ENCODE results near the gene CCDC6.
A peak's percentile ranks its signal among the peaks of the same experiment; 100 is the strongest.
"Not testable (repeated sequence)": the region's sequence is repeated elsewhere in the genome, so short reads cannot be mapped to it uniquely, and the experiment has no call there.

CCDC6 gene

DNA sequence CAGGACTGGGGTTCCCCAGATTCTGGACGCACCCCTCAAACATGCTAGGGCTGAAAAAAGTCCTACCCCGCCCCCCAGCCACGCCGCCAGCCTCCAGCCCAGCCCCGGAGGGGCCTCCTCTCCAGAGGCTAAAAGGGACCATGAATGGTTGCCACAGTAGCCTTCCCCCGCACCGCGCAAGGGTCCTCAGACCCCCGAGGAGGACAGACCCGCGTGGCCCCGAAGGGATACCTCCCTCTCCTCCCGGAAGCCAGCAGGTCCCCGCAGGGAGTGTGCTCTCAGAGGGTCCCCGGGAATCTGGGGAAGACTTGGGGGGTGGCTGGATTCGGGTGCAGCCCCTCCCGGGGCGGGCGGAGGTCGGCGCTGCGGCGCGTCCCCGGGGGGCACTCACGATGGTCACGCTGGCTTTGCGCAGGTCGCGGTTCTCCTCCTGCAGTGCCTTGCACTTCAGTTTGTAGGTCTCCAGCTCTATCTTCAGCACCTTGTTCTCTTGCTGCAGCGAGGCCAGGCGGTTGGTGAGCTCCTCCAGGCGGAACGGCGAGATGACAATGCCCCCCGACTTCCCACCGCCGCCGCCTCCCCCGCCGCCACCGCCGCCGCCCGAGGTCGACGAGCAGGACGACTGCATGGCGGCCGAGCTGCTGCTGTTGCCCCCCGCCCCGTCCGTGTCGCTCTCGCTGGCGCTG is 482 bp downstream of the CCDC6 start:
- DNase-seq (ENCODE audit: low read depth), result no peak

DNA sequence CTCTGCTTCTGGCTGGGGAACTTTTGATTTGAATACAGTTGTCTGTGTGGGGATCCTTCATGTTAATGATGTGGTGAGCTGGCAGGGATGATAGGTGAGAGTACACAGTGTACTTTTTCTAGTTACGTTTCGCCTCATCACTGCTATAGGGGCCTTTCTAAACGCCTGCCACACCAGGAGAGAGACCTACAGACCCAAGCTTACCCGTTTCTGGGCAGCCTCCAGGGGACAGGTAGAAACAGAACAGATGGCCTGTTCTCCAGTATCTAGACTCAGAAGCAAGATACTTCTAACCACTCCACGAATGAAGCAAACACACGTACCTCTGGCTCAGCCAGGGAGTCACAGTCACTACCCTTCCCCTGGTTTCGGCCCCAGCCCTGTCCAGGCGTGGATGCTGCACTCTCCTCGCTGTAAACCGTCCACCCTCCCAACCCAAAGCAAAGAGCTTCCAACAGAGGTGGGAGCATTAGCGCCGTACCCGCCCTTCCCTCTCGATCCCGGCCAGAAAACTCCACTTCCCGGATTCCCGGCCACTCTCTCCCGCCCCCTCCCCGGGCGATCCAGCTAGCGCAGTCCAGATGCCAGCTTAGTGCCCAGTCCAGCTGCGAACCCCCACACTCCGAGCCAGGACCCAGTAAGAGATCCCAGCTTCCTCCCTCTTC is 1.2 kb downstream of the CCDC6 start:
- peak; percentile 41 for DNase-seq (ENCODE audit: low read depth)

DNA sequence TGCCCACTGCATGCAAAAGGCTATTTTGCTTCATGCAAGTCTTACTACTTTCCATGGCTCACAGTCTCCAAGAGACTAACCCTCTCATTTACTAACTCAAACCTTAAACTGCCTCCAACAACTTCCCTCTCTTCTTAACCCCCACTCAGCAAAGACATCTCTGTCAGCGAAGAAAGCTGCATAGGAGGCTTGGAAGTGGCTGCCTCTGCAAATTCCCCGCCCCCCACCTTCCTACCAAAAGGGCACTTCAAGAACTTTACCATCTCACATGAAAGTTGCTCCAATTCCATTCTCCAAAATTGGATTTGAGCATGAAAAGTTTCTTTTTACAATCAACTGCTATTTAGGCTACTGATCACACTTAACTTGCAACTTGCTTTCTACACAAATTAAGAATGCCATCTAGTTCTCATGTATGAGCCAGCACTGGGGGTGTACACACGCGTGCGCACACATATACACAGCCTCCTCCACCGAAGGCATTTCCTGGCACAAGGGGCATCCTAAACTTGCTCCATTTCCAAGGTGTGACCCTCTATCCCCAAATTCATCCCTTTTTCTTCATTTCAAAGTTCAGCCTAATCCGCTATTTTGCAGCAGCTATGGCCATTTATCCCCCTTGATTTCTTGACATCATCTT is 1.8 kb downstream of the CCDC6 start:
- no peak for DNase-seq (ENCODE audit: low read depth)

DNA sequence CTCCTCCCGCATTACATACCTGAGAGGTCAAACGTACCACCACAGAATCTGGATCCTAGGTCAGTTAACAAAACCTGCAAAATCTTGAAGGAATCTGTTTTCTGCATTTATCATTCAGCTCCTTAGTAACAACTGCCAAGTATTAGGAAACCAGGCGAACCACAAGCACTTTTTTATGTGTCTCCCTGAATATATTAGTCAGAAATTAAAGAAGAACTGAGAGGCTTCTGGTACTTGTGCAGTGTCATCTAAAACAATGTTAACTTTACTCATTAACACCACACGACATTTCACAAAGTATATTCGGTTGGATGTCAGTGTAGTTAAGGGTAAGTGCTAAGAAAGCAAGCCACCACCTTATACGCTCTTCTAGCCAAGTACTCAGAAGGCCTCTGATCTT is 2.5 kb downstream of the CCDC6 start:
- no peak for DNase-seq (ENCODE audit: low read depth)

DNA sequence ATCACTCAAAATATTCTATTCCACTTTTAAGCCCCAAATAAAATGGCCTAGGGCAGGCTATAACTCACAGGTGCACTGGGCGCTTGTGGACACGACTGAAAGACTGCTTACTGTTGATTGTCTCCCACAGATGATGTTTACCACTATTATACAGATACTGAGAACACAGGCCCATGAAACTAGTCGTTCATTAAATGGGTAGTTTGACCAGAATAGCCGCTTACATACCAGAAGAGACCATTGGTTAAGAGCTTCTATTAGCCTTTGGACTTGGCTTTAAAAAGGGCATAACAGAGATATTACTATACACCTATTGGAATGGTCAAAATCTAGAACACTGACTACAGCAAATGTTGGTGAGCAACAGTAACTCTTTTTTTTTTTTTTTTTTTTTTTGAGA is 4.3 kb downstream of the CCDC6 start:
- no peak for DNase-seq (ENCODE audit: low read depth)

DNA sequence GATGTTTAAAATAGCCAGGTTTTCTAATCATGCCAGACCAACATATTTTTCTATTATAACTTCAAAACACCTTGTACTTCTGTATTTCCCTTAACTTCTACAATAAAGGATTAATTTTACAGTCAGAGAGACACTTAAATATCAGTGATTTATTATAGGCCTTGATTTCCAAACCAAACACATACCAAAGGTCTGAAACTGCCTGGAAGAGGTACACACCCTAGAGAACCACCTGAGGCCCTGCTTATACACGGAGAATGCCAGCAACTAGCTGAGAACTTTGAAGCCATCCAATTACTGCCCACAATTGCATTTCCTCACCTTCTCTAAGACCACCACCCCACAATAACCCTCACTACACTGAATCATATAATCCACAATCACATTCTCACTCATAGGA is 4.9 kb downstream of the CCDC6 start:
- no peak for DNase-seq (ENCODE audit: low read depth)

DNA sequence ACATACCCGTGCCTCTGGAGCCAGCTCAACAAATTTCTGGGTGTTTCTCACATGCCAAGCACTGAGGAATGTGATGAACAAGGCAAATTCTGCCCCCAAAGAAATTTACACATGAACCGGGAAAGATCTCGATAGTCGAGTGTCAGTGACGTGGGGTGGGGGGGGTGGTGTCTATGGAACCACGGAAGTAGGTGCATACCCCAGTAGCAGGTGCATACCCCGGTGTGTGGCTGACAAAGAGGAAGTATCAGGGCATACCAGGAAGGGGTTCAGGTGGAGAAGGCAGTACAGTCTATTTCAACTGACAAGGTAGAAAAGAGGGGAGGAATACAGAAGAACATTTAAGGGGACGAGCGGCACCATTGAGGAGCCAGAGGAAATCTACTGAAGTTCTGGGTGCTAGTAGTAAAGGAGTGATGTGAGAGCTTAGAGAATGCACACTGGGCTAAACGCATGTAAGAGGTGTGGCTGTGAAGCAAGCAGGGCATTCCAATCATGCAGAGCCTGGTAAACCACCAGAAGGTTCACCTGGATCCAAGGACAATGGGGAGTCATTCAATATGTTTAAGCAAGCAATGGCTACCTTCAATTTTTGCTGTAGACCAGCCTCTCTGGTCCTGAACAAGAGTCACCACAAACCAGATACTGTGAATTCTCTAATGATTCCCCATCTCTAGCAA is 6.2 kb downstream of the CCDC6 start:
- DNase-seq (ENCODE audit: low read depth), result no peak

DNA sequence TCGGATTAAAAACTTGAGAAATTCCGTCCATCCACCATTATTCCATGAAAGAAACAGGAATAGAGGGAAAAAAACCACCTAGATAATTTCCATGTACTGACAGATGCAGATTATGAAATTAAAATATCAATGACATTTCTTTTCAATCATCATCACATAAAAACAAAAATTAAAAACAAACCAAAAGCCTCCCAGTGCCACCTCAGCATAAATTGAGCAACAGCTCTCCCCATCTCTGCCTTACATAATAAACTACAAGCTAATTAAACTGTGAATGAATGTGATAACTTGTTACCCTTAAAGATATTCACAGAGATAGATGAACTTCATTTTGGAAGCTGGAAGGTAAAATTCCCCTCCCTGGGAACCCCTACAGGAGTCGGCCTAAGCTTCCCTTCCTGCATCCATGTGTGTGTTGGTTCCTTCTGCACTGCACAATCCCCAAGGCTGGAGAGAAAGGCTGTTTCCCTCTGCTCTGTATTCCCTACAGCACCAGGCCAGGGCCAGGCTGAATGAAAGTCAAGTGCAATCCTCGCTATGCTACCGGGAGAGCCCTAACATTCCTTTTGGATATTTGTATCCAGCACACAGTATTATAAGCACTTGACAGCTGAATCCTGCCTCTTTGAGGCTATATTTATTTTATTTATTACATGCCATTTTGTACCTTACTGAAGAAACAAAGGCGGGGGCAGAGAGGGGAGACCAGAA is 8.1 kb downstream of the CCDC6 start:
- DNase-seq (ENCODE audit: low read depth), result no peak

DNA sequence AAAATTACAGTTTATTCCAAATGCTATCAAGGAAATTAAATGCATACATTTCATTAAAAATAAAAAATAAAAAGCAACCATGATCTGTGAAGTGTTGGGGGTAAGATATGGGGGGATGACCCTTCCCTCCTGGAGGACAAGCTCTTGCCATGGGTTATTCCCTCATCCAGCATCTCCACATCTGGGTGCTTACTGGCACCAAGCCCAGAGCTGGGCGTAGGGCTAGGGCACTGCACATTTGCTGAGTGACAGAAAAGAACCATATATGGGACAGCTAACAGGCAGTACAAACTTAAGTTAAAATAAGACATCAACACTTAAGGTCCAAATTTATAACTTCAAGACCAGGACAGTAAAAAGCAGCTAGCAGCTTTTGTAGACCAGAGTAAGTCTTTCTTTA is 10.2 kb downstream of the CCDC6 start:
- no peak for DNase-seq (ENCODE audit: low read depth)

DNA sequence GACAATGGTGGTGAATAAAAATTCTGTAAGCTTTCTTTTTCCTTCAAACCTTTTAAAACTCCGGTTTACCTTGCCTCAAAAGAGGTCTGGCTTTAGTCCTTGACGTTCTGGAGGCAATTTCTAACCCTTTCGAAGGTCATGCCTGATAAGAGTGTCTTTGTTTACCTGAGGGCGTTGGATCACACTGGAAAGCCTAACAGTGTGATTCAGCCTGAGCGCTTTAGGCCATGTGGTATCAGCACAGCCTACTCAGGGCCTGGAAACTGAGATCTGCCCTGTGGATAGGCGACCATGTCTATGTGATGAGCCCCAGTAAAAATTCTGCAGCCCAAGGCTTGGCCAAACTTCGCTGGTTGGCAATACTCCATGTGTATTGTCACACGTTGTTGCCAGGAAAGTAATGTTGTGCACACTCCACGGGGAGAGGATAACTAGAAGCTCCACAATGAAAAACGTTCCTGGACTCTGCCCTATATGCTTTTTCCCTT is 10.7 kb downstream of the CCDC6 start:
- DNase-seq (ENCODE audit: low read depth), result no peak

DNA sequence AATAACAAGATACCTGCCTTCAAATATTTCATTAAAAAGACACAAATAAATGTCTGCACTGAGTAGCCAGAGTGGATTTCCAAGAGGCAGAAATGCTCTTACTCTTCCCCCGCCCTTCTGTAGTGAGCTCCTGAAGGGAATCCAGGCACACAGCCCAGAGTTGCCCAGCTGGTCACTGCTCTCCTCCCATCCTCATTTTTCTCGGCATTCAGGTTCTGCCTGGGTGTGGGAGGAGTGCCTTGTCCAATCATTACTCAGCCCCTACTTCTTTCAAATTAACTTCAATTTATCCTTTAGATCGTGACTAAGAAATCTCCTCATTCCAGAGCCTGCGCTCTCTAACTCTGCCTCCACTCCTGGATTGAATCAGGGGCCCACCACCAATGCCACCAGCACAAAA is 12.2 kb downstream of the CCDC6 start:
- no peak for DNase-seq (ENCODE audit: low read depth)

DNA sequence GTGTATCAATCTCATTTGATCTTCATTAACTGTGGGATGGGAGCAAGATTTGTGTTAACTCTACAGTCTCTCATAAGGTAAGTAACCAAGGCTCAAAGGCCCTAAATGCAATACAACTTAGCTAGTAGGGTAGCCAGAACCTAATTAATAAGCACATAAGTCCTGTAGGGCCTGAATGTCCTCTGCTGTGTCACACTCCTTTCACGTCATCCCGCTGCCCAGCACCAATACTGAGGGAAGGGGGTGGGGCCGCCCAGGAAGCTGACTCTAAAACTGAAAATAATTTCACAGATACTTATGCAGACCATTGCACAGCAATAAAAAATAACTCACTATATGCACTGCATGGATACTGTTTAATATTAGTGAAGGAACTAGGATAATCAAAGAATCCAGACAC is 13.7 kb downstream of the CCDC6 start:
- DNase-seq (ENCODE audit: low read depth), result no peak

DNA sequence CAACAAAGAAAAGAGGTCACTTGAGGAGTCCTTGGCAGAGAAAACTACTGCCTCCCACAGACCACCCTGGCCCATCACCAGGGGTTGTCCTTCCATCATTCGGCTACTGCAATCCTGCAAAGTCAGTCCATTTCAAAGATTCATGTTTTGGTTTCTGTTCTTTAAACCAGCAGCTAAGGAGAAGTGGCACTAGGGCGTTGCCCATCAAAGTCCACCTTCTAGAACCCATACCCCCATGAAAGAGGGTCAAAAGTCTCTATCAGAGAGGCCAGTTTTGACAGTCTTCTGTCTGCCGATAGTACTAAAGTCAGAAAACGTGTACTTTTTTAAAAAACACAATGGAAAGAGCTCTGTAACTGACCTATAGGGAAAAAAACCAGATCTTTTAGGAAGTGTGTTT is 14.4 kb downstream of the CCDC6 start:
- no peak for DNase-seq (ENCODE audit: low read depth)

DNA sequence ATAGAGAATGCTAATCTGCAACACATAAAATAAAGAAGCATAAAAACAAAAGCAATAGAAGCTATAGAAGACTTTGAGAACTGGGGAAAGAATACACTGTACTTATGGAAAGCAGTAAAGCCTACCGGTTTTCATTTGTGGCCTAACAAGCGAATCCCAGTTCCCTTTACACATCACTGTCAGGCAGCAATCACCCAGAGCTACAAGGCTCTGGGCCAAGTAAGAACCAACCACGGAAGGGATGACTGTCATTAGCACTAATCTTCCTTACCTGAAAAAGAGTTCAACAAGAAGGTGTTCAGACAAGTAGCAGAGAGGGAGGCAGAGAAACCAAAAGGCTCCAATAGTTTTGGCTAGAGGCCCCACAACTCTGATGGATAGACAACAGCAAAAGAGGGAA is 15.0 kb downstream of the CCDC6 start:
- DNase-seq (ENCODE audit: low read depth), result no peak

DNA sequence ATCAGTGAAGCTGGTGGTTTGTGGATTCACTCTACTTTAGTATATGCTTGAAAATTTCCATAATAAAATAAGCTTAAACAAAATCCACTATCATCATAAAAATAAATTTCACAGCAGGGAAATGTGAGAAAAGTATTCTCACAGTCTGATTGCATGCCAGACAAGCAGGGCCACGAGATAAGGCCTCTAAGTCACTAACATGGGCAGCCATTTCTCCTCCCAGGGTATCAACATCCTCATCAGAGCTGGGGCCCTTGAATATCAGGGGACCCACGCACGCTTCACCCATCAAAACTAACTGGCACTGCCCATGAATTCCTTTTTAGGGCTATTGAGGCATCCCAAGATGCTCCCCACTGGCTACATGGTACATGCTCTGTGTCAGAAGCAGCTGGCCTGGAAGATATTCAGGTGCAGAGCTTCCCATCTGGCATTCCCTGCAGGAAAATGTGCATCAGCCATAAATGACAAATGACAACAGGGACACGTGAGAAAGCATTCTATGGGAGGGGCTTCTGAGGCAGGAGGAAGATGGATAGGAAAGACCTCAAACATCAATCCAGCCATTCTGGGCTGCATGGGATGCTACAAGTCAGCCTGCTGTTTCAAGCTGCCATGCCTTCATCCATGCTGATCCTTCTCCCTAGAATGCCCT is 17.4 kb downstream of the CCDC6 start:
- DNase-seq (ENCODE audit: low read depth), result no peak

DNA sequence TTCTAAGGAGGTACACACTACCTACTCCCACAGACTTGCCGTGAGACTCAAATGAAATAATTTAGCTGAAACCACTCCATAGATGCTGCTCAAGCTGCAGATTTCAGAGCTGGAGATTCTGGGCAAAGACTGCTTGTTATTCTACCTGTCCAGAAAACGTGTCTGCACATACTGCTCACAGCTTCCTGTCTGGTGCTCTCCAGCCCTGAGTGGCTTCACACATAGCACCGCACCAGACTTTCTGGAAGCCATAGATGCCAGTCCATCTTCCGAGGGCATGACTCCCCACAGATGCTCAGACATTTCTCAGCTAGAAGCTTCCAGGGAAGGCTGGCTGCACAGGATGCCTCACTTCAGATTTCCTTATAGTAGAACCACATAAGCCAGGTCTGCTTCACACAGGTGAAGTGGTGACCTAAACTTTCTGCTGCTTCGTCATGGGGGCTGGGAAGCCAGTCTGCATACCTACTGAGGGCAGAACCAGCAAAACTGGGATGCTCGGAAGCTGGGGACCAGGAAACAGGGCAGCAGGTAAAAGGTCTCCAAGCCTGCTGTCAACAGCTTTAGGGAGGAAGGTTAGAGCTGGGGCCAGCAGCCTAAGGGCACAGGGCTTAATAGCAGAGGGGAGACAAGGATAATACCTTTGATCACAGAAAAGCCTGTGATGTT is 18.2 kb downstream of the CCDC6 start:
- DNase-seq (ENCODE audit: low read depth), result no peak

DNA sequence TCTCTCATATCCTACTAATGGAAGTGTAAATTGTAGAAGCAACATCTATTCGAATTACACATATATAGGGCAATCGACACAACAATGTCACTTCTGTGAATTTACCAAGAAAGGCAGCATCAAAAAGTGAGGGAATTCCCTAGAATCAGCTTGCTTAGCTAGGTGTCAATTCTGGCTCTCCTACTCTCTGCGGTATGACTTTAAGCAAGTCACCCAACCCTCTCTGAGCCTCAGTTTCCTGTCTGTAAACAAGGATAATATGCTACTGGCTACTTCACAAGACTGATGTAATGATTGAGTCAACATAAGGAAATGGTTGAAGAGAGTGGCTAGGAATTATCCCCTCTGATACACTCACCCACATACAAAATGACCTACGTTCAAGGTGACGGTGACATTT is 19.4 kb downstream of the CCDC6 start:
- DNase-seq (ENCODE audit: low read depth), result no peak

DNA sequence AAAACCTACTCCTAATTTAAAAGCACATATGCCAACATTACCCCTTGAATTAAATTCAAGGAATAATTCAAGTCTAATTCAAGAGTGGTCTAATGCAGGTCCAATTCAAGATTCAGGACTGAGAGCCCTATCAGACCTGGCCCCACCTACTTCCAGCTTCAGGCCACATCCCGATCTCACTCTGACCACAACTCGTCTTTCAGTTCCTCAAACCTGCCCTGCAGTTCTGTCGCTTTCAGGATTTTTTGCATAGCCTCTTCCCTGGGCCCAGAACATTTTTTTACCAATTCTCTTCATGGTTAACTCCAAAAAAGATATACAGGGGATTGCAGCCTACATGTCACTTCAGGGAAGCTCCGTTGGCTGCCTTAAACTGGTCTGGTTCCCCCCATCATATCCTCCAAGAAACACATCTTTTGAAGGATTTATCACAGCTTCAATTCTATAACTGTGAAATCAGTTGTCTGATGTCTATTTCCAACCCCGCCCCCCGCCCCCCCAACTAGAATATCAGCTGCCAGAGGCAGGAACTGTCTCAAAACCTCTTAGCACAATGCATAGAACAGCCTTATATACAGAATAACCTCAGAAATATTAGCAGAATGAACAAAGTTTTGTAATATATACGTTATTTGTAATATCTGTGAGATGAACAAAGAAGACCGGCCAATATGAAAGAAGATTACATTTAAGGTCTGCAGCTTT is 20.8 kb downstream of the CCDC6 start:
- DNase-seq (ENCODE audit: low read depth), result no peak

DNA sequence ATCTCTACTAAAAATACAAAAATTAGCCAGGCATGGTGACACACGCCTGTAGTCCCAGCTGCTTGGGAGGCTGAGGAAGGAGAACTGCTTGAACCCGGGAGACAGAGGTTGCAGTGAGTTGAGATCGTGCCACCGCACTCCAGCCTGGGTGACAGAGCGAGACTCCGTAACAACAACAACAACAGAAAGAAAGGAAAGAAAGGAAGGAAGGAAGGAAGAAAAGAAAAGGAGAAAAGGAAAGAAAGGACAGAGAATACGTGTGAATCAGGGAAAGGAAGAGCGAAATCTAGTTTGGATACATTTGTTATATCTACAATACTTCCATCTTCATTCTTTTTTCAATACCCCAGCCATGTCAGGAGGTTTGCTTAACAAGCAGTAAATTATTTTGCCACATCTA is 21.5 kb downstream of the CCDC6 start:
- DNase-seq (ENCODE audit: low read depth), result not testable (repeated sequence)

DNA sequence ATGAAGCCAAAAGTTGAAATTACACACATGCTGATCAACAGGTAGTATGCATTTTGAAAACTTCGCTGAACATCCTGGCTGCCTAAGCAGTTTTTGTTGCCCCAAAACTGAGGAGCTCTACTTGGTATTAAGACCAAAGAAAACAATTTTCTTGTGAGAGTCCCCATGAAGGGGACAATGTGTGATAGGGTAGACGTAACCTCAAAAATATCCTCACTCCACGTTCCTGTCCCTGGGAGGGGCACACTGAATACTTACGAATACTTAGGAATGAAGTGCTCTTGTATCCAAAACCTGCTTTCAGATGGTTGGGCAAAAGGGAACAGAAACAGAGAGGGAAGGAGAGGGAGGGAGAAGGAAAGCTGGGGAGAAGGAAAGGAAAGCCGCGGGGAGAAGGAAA is 24.7 kb downstream of the CCDC6 start:
- DNase-seq (ENCODE audit: low read depth), result no peak
